Stimulated activated CD4-positive, alpha-beta T cell treated with anti-CD3 and anti-CD28 coated beads, Interleukin-12 subunit alpha, Interleukin-12 subunit beta, amount 100 ng/mL, for 24 hours (primary cell): ENCODE results near the gene UGT2B7.
"Not testable (repeated sequence)": the region's sequence is repeated elsewhere in the genome, so short reads cannot be mapped to it uniquely, and the experiment has no call there.

Experiments used
- DNase-seq, 2 experiments: peaks; one replicate each; pipeline ENCODE4 v3.0.0-alpha.2; 2020; ENCODE audit warnings: low read depth in 2 of 2

UGT2B7 gene

DNA sequence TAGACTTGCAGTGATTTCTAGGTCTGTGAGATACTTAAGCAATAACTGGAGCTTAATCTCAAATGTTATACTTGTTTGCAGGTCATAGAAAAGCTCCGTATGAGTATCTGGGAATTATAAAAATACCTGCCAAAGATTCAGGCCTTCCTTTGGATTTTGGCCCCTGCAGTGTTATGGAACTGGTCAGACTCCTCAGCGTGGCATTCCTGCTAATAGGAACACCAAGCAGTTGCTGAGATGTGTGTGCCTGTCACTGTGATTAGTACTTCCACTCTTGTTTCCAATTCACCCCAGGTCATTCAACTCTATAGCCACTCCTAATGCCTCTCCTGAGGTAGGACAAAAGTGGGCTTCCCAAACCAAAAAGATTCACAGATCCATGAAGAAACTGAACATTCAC, 7.8 kb upstream of the UGT2B7 start:
- no peak for DNase-seq

- no peak for DNase-seq
Measured at GRCh38 chr4:69089388-69089787, 6.9 kb upstream of the UGT2B7 start.

DNA sequence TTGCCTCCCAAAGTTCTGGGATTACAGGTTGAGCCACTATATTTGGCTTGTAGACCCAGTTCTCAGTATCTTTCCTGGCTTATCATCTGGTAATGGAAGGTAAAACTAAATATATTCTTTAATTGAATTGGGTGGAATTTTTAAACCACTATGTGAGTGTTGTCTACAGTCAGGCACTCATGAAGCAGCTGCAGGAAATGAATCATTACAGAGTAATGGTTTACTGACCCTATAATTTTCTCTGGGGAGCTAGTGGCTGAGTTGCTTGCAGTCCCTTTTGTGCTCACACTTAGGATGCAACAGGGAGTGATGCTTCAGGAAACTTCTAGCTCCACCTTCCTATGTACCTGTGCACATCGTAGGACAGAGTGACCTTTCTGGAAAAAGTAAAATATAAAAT, 4.1 kb upstream of the UGT2B7 start:
- DNase-seq = no peak

DNA sequence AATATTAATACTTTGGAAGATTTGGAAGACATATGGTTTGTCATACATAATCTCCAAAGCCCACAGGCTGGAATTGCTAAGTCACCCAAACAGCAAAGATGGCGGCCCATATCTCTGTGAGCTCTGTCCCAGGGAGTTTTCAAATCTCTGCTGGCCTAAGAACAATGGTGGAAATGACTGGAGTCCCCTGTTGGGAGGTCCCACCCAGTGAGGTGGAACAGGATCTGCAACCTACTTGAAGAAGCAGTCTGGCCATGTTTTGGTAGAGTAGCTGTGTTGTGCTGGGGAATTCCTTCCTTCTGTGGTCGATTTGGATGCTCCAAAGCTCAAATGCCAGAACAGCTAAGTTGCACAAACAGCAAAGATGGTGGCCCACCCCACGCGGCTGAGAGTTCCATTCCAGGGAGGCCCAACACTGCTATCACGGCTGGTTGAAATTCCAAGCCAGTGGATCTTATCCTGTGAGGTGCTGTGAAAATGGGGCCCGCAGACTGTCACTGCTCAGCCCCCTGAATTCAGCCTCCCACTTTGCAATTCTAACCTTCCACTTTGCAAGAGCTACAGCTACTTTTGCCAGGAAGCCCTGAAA, 3.2 kb upstream of the UGT2B7 start:
- no peak for DNase-seq

DNA sequence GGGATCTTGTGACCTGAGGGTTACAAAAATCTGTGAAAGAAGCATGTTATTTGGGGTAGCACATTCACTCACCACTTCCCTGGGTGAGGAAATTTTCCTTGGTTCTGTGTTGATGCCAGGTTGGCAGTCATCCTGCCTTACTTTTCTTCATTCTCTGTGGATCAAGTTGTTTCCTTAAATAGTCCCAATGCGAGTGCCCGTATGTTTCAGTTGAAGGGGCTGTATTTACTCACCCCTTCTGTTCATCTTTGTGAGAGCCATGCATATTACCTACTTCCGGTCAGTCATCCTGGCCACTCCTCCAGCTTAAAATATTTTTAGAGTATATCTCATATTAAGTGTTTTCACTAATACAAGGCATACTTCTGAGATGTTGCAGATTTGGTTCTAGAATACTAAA, 2.6 kb upstream of the UGT2B7 start:
- no peak for DNase-seq

DNA sequence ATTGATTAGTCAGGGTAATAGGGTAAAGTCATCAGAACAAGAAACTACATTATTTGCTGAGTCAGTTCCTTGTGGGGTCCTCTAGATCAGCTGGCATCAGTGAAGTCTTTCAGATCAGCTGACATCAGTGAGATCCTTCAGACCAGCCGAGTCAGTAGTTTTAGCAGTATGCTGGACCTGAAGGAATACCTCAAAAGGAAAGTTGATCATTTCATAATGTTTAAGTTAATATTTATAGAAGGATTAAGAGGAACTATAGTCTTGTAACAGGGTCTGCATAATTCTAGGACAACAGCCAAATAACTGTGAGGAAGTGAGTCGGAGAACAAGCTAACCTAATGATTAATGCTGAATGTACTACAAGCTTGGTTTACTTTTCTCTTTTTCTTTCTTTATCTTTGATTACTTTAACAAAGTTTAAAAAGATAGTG, 958 bp upstream of the UGT2B7 start:
- no peak for DNase-seq

- DNase-seq = no peak
Measured at GRCh38 chr4:69096810-69097209, 536 bp downstream of the UGT2B7 start.

DNA sequence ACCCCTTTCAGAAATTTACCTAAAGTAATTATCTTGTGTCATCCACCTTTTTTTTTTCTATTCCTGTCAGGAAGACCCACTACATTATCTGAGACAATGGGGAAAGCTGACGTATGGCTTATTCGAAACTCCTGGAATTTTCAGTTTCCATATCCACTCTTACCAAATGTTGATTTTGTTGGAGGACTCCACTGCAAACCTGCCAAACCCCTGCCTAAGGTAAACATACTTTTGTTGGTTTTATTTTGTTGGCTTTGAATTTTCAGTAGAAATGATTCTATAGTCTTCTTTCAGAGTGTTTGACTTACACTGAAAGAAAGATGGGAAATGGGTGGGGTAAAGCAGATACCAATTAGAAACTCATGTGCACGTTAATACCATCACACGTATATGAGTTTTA, 2.2 kb downstream of the UGT2B7 start:
- no peak for DNase-seq

GRCh38 chr4:69099910-69100309, 3.6 kb downstream of the UGT2B7 start:
- DNase-seq = no peak

GRCh38 chr4:69102668-69103067, 6.4 kb downstream of the UGT2B7 start:
- DNase-seq = not testable (repeated sequence)

DNA sequence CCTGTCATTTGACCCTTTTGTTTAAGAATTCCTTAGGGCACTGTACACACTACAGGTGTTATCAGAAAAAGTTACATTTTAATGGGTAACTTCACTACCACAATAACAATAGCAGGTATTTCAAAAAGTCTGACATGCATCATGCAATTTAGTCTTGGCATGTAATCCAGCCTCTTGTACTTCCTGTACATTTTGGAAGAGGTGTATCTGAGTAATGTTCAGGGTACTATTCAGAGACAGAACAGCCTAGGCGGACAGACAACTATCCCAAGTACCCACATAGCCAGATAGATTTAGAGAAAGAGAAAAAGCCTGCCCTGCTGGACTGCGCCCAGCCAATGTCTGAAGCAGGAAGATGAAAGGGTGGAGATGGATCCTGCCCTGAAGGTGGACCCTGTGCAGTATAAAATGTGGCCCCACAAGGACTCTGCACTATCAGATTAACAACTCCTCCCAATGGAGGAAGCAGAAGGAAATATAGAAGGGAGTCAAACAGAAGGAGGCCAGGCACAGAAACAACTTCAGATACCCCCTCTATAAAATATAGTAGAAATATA, 8.5 kb downstream of the UGT2B7 start:
- no peak for DNase-seq

- DNase-seq = not testable (repeated sequence)
Measured at GRCh38 chr4:69115151-69115850, 19.0 kb downstream of the UGT2B7 start.

DNA sequence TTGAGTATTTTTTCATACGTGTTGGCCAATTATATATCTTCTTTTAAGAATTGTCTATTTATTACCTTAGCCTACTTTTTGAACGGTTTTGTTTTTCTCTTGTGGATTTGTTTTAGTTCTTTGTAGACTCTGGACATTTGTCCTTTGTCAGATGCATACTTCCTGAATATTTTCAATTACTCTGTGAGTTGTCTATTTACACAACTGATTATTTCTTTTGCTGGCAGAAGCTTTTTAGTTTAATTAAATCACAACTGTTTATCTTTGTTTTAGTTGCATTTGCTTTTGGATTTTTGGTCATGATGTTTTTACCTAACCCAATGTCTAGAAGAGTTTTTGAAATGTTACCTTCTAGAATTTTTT, 19.6 kb downstream of the UGT2B7 start:
- no peak for DNase-seq

- DNase-seq = no peak
Measured at GRCh38 chr4:69116645-69117321, 20.5 kb downstream of the UGT2B7 start.

- no peak for DNase-seq
Measured at GRCh38 chr4:69120870-69121269, 24.6 kb downstream of the UGT2B7 start.

GRCh38 chr4:69122476-69122875, 26.2 kb downstream of the UGT2B7 start:
- no peak for DNase-seq

DNA sequence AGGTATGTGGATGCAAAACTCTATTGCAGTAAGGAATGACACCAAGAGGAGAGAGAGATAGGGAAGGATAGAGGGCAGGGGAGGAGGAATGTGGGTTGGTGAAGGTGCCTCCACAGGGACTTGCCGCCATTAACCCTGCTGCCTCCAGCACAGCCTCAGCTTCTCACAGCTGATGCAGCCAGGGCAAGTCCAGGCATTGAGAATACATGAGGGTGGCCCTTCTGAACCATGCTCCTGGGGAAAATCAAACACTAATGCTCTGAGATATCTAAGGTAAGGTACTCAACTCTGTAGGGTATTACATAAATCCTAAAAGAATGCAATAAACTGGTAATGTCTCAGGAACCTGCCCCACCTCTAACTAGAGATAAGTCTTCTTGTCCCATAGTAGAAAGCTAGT, 28.7 kb downstream of the UGT2B7 start:
- no peak for DNase-seq

- DNase-seq = no peak
Measured at GRCh38 chr4:69126024-69126423, 29.8 kb downstream of the UGT2B7 start.

DNA sequence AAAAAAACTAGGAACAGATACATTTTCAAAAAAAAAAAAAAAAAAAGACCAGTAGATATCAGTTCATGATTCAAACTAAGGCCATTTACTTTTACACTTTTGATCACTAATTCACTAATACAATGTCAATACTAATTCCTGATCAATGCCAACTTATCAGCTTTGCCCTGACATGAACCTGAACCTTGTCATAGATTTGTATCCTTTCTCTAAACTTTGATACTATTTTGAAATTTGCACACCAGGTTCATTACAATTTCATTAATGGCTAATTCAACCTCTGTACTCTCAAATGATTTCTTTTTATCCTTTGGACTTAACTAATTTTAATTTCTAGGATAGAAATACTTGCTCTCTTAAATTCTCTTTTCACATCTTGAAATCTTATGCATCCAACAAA, 37.7 kb downstream of the UGT2B7 start:
- DNase-seq = no peak

GRCh38 chr4:69134471-69134870, 38.2 kb downstream of the UGT2B7 start:
- DNase-seq = no peak

DNA sequence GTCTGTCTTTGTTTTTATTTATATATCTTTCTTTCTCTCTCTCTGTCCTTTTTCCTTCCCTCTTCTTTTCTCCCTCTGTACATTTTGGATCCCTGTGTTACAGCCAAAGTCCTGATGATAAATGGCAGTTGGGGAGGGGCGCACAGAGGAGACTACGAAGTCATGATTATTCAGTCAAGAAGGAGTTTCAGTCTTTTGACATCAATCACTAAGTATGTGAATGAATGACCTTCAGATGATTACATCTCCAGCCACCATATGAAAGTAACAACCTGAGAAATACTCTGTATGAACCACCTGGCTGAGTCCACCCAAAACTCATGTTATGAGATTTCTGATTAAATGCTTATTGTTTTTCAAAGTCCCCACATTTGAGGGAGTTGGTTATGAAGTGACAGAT, 45.0 kb downstream of the UGT2B7 start:
- DNase-seq = no peak

DNA sequence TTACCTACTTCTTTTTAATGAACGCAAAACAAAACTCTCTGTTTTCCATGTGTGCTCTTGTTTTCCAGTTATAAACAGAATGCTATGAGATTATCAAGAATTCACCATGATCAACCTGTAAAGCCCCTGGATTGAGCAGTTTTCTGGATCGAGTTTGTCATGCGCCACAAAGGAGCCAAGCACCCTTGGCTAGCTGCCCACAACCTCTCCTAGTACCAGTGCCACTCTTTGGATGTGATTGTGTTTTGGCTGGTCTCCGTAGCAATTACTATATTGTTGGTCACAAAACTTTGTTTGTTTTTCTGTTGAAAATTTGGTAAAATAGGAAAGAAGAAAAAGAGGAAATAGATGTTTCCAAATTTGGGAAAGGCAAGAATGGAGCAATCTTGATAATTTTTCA, 51.1 kb downstream of the UGT2B7 start:
- no peak for DNase-seq

DNA sequence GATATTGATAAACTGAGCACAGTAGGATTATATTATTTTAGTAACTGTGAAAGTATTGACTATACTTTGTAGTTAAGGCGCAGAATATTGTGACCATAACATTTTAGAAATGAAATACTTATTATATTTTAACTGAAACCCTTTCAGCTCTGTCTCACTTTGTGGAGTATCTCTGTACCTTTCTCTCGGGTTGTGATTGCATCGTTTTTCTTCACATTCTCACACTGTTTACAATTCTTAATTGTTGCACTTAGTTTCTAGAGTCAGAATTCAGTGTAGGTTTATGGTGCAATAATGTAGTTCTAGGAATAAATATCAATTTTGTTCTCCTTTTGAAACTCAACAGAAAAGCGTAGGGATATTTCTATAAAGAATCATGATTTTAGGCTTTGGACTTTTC, 57.7 kb downstream of the UGT2B7 start:
- DNase-seq = no peak
